Skeletal muscle tissue (tissue), 4 donors: Measurements from ENCODE around the gene CHAT. TPM values are rescaled to one million over a fixed set of nuclear protein-coding genes. Genes with fewer than 3 reads are reported as not detected.

Experiments used
- H3K27ac ChIP-seq: one replicate; pipeline ENCODE4 v1.7.0; 2013; ENCODE audit warnings: mild to moderate bottlenecking, low read depth, low read length, inconsistent platforms
- H3K27me3 ChIP-seq, 3 donors: one replicate each; pipeline ENCODE4 v1.7.0; 2013; ENCODE audit warnings: low read length in 3 of 3; ENCODE audit not compliant: control insufficient read depth in 3 of 3, insufficient read depth in 3 of 3
- H3K36me3 ChIP-seq, 3 donors: one replicate each; pipeline ENCODE4 v1.7.0; 2013; ENCODE audit warnings: low read length in 3 of 3; ENCODE audit not compliant: control insufficient read depth in 3 of 3, insufficient read depth in 3 of 3
- H3K4me1 ChIP-seq, 3 donors: one replicate each; pipeline ENCODE4 v1.7.0; 2013; ENCODE audit warnings: low read length in 3 of 3, mild to moderate bottlenecking in 3 of 3; ENCODE audit not compliant: control insufficient read depth in 3 of 3, insufficient read depth in 3 of 3
- H3K4me3 ChIP-seq, 3 donors: one replicate each; pipeline ENCODE4 v1.7.0; 2013; ENCODE audit warnings: low read length in 3 of 3
- H3K9ac ChIP-seq, 3 donors: one replicate each; pipeline ENCODE4 v1.7.0; 2013; ENCODE audit warnings: low read length in 3 of 3, mild to moderate bottlenecking in 3 of 3, moderate library complexity in 2 of 3, low read depth in 1 of 3
- H3K9me3 ChIP-seq, 3 donors: one replicate each; pipeline ENCODE4 v1.7.0; 2013; ENCODE audit warnings: low read length in 3 of 3; ENCODE audit not compliant: control insufficient read depth in 3 of 3
- total RNA-seq: library from RNA; depleted of rRNA; stranded (reverse); fragments of >200 nt; gene quantifications from one replicate; pipeline ENCODE4 v1.2.3, GENCODE V29; 2014
- donor health status: Osteomylitis.

CHAT gene
- total RNA-seq, 1 donor from 2014 or later, result not detected

GRCh38 chr10:49649936-49650723 lies 36.3 kb downstream of the CHAT start:
- H3K27me3 ChIP-seq, result peaks cover 17 to 32% (median 29%) of the 10 kb centered on the region in 3 donors
- no peaks in the 10 kb centered on the region for H3K4me1 ChIP-seq
- H3K27ac ChIP-seq, result no peak overlapping the region
- no peak overlapping the region for H3K9ac ChIP-seq
- no peaks in the 10 kb centered on the region for H3K36me3 ChIP-seq
- H3K9me3 ChIP-seq, result no peaks in the 10 kb centered on the region
- no peak overlapping the region for H3K4me3 ChIP-seq

- Histone ChIP-seq H3K9me3 (no peaks in the 10 kb centered on the region), H3K27me3 (peaks cover 17 to 28% (median 24%) of the 10 kb centered on the region in 3 donors), H3K27ac (no peak overlapping the region), H3K9ac (no peak overlapping the region), H3K4me1 (no peaks in the 10 kb centered on the region), H3K4me3 (no peak overlapping the region), H3K36me3 (no peaks in the 10 kb centered on the region)
These were observed 36.8 kb downstream of the CHAT start for GRCh38 chr10:49650724-49651034.

GRCh38 chr10:49651039-49651835 lies 37.4 kb downstream of the CHAT start:
- H3K27ac ChIP-seq, result no peak overlapping the region
- peaks cover 17 to 23% (median 20%) of the 10 kb centered on the region in 3 donors for H3K27me3 ChIP-seq
- no peak overlapping the region for H3K4me3 ChIP-seq
- no peak overlapping the region for H3K9ac ChIP-seq
- no peaks in the 10 kb centered on the region for H3K4me1 ChIP-seq
- no peaks in the 10 kb centered on the region for H3K36me3 ChIP-seq
- H3K9me3 ChIP-seq, result no peaks in the 10 kb centered on the region

GRCh38 chr10:49651917-49652316 lies 38.1 kb downstream of the CHAT start:
- Histone ChIP-seq H3K4me1 (no peaks in the 10 kb centered on the region), H3K9ac (no peak overlapping the region), H3K4me3 (no peak overlapping the region), H3K27ac (no peak overlapping the region), H3K36me3 (no peaks in the 10 kb centered on the region), H3K27me3 (peaks cover 17 to 20% (median 19%) of the 10 kb centered on the region in 3 donors), H3K9me3 (no peaks in the 10 kb centered on the region)

- H3K4me3 ChIP-seq, result no peak overlapping the region
- H3K4me1 ChIP-seq, result no peaks in the 10 kb centered on the region
- no peaks in the 10 kb centered on the region for H3K36me3 ChIP-seq
- H3K27me3 ChIP-seq, result peaks cover 17 to 20% (median 19%) of the 10 kb centered on the region in 3 donors
- no peaks in the 10 kb centered on the region for H3K9me3 ChIP-seq
- no peak overlapping the region for H3K27ac ChIP-seq
- H3K9ac ChIP-seq, result no peak overlapping the region
These were observed 38.8 kb downstream of the CHAT start for GRCh38 chr10:49652421-49653272.

- H3K36me3 ChIP-seq, result no peaks in the 10 kb centered on the region
- H3K9ac ChIP-seq, result no peak overlapping the region
- peaks cover 17 to 20% (median 19%) of the 10 kb centered on the region in 3 donors for H3K27me3 ChIP-seq
- no peaks in the 10 kb centered on the region for H3K9me3 ChIP-seq
- H3K4me3 ChIP-seq, result no peak overlapping the region
- no peak overlapping the region for H3K27ac ChIP-seq
- H3K4me1 ChIP-seq, result no peaks in the 10 kb centered on the region
These were observed 39.6 kb downstream of the CHAT start for GRCh38 chr10:49653273-49653929.

GRCh38 chr10:49654036-49654693 lies 40.3 kb downstream of the CHAT start:
- H3K9ac ChIP-seq, result no peak overlapping the region
- peaks cover 0 to 2% (median 1%) of the 10 kb centered on the region in 3 donors for H3K9me3 ChIP-seq
- no peaks in the 10 kb centered on the region for H3K36me3 ChIP-seq
- H3K27ac ChIP-seq, result no peak overlapping the region
- no peaks in the 10 kb centered on the region for H3K4me1 ChIP-seq
- H3K4me3 ChIP-seq, result no peak overlapping the region
- peaks cover 14 to 20% (median 19%) of the 10 kb centered on the region in 3 donors for H3K27me3 ChIP-seq

- peaks cover 0 to 2% (median 2%) of the 10 kb centered on the region in 3 donors for H3K9me3 ChIP-seq
- H3K4me1 ChIP-seq, result no peaks in the 10 kb centered on the region
- H3K4me3 ChIP-seq, result no peak overlapping the region
- no peak overlapping the region for H3K27ac ChIP-seq
- peaks cover 13 to 19% (median 14%) of the 10 kb centered on the region in 3 donors for H3K27me3 ChIP-seq
- H3K9ac ChIP-seq, result no peak overlapping the region
- H3K36me3 ChIP-seq, result no peaks in the 10 kb centered on the region
These were observed 41.3 kb downstream of the CHAT start for GRCh38 chr10:49655099-49655498.

- H3K36me3 ChIP-seq, result no peaks in the 10 kb centered on the region
- peaks cover 0 to 8% (median 8%) of the 10 kb centered on the region in 3 donors for H3K27me3 ChIP-seq
- H3K9ac ChIP-seq, result no peak overlapping the region
- no peak overlapping the region for H3K4me3 ChIP-seq
- no peaks in the 10 kb centered on the region for H3K4me1 ChIP-seq
- peaks cover 0 to 2% (median 2%) of the 10 kb centered on the region in 3 donors for H3K9me3 ChIP-seq
- H3K27ac ChIP-seq, result no peak overlapping the region
These were observed 43.1 kb downstream of the CHAT start for GRCh38 chr10:49656845-49657493.
